Right lobe of liver (tissue), 4 donors: ENCODE data around the gene MAPK4.

Source experiments
- CTCF ChIP-seq, 4 donors: fragments of 200-600 bp in 3 of 4; fragments of 450-650 bp in 1 of 4; IDR thresholded peaks; one replicate each; pipeline versions ENCODE4 v1.5.1 to v1.8.0; 2016 to 2022; ENCODE audit warnings: antibody characterized with exemption in 4 of 4, mild to moderate bottlenecking in 2 of 4
- POLR2A ChIP-seq: fragments of 450-650 bp; IDR thresholded peaks from one replicate; pipeline ENCODE4 v1.6.1; 2017; ENCODE audit warnings: antibody characterized with exemption, mild to moderate bottlenecking
- donor health status: DM: no; HTN: no; CAD: no.
- donor health status: DM: no; HTN: no; CAD: no.
- donor health status: DM: no; HTN: yes; CAD: no.

- TF ChIP-seq CTCF (IDR thresholded peaks at IDR 0.05) (no peak), POLR2A (no peak)
These were observed 3.5 kb downstream of the MAPK4 start for GRCh38 chr18:50563376-50563775.
